SKM-1 treated with dmso at 0.1 percent for 144 hours (cell line): ENCODE results near the gene SHBG.
"Not testable (repeated sequence)": the region's sequence is repeated elsewhere in the genome, so short reads cannot be mapped to it uniquely, and the experiment has no call there.

Experiments
- DNase-seq: peaks from one replicate; lab custom pipeline; 2025; ENCODE audit not compliant: unreplicated experiment; lab: John Stamatoyannopoulos, UW

Gene SHBG, protein sequence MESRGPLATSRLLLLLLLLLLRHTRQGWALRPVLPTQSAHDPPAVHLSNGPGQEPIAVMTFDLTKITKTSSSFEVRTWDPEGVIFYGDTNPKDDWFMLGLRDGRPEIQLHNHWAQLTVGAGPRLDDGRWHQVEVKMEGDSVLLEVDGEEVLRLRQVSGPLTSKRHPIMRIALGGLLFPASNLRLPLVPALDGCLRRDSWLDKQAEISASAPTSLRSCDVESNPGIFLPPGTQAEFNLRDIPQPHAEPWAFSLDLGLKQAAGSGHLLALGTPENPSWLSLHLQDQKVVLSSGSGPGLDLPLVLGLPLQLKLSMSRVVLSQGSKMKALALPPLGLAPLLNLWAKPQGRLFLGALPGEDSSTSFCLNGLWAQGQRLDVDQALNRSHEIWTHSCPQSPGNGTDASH

GRCh38 chr17:7629939-7630571, at the start of gene SHBG:
Gene SHBG, plus strand, starts transcription at chr17:7630135. Its CDS starts 38 bp downstream, at chr17:7630173.
- DNase-seq, result no peak

GRCh38 chr17:7580604-7581575, 49.0 kb upstream of the SHBG start:
- DNase-seq, result no peak

- no peak for DNase-seq
These were observed 47.3 kb upstream of the SHBG start for GRCh38 chr17:7582396-7583252.

DNA sequence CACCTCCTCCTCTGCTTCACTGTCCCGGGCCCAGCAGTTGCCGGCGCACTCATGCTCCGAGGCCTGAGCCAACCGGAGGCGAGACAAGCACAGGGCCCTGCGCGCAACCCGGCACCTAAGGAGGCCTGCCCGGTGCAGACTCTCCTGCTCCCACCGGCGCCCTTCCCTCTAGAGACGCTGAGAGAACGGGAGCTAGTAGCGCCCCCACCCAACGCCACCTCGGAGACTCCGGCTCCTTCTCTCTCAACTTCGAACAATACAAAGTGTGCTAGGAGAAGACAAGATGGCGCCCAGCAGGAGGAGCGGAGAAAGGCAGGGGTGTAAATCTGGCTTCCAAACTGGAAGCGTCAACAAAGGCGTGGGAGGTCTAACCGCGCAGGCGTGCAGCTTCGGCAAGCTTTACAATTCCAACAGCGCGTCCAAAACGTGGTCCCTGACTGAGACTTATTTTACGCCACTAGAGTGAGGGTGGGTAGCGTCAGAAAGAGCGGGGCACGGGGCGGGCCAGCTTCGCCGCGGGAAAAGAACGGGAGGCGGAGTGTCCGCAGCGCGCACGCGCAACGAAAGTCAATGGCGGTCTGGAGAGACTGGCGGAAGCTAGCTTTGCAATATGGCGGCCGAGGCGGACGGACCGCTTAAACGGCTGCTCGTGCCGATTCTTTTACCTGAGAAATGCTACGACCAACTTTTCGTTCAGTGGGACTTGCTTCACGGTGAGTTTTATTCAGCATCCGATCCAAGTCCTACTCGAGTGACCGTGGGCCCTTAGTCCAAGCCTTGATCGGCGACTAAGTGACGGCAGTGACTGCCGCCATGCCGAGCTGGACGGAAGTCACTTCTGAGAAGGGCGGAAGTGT, 46.5 kb upstream of the SHBG start, which contains the start of gene MPDU1:
Gene MPDU1 (plus strand): TSS at position 600 of the 857 bp plus-strand sequence. CDS start 11 bp downstream, at position 611.
- peak; percentile 79 for DNase-seq

GRCh38 chr17:7586673-7587419, 43.1 kb upstream of the SHBG start:
- no peak for DNase-seq

GRCh38 chr17:7587420-7588151, 42.3 kb upstream of the SHBG start:
- DNase-seq, result no peak

- no peak for DNase-seq
These were observed 41.3 kb upstream of the SHBG start for GRCh38 chr17:7588553-7589203.

GRCh38 chr17:7589204-7589868, 40.6 kb upstream of the SHBG start:
- DNase-seq, result no peak

DNA sequence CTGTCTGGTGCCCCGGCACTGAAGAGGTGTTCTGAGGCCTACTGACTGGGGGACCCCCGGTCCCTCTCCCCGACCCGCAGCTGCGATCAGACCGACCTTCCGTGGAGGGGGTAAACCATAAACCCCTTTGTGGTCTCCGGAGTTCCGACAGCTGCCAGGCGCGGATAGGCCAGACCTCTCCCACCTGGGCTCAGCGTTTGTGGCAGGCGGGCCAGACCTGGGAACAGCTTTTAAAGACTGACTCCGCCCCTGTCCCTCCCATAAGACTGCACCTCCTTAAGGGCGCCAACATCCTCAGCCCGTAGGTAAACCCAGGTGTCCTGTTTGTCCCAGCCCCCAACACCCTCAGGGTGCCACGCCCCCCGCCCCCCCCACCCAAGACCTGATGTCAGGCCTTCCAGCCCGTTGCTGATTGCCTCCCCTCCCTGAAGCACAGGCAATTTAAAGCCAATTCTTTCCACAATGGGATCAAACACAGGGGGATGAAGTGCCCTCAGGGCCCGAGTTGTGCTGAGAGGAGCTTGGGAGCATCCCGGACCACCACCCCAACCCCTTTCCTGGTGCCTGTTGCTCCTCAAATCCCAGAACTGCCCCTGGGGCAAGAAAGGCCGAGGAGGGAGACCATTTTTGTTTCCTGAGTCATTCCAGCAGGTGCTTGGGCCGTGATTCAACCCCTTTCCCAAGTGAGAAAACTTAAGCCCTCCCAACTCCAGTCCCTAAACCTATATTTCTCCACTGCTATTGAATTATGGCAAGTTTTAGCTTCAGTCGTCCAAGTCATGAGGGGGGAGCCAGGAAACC, 39.8 kb upstream of the SHBG start, which contains the start of gene SOX15:
Gene SOX15 (minus strand): TSS at position 204 of the 801 bp plus-strand sequence. CDS start 418 bp downstream, outside the sequence.
- DNase-seq, result no peak

GRCh38 chr17:7590743-7591142, 39.2 kb upstream of the SHBG start:
- DNase-seq, result no peak

- DNase-seq, result no peak
These were observed 38.3 kb upstream of the SHBG start for GRCh38 chr17:7591596-7591995.

- DNase-seq, result no peak
These were observed 37.4 kb upstream of the SHBG start for GRCh38 chr17:7592422-7593021.

- DNase-seq, result no peak
These were observed 36.6 kb upstream of the SHBG start for GRCh38 chr17:7593296-7593695.

- DNase-seq, result not testable (repeated sequence)
These were observed 32.4 kb upstream of the SHBG start for GRCh38 chr17:7597561-7597960.

GRCh38 chr17:7606280-7606679, 23.7 kb upstream of the SHBG start:
- DNase-seq, result no peak

DNA sequence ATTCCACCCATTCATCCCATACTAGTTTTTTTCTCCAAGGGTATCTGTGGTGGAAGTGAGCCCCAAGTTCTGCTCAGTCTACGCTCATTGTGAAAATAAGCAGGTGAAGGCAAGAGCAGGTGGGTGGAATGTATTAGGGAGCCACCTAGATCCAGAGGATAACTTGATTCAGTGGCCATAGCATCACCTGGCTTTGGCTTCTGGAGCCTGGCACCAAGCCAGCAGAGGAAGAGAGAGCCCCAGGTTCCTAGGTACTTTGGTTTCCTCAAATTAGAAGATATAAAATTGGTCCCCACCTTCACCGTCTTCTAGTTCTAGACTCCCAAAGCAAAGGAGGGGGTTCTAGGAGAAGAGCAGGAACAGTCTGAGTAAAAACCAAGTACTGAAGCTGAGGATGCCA, 19.3 kb upstream of the SHBG start:
- DNase-seq, result no peak
